ENCODE results near the gene SGK2. TPM values are rescaled to one million over a fixed set of nuclear protein-coding genes. Genes with fewer than 3 reads are reported as not detected.

SGK2 gene
- total RNA-seq, 4 donors from 2014 or later, result 5.5 to 22.4 (median 15.3) TPM

DNA sequence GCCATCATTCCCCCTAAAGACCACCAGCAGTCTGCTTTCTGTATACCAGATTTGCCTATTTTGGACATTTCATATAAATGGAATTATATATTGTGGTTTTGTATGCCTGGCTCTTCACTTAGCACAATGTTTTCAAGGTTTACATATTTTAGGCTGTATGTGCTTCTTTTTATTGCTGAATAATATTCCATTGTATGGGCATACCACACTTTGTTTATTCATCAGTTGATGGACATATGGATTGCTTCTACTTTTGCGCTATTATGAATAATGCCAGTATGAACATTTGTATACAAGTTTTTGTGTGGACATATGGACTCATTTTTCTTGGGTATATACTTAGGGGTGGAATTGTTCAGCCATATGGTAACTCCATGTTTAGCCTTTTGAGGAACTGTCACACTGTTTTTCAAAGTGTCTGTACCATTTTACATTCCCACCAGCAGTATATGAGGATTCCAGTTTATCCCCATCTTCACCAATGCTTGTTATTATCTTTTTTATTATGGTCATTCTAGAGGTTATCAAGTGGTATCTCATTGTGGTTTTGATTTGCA lies 38.7 kb upstream of the SGK2 start:
- TF ChIP-seq, protein P1, sequence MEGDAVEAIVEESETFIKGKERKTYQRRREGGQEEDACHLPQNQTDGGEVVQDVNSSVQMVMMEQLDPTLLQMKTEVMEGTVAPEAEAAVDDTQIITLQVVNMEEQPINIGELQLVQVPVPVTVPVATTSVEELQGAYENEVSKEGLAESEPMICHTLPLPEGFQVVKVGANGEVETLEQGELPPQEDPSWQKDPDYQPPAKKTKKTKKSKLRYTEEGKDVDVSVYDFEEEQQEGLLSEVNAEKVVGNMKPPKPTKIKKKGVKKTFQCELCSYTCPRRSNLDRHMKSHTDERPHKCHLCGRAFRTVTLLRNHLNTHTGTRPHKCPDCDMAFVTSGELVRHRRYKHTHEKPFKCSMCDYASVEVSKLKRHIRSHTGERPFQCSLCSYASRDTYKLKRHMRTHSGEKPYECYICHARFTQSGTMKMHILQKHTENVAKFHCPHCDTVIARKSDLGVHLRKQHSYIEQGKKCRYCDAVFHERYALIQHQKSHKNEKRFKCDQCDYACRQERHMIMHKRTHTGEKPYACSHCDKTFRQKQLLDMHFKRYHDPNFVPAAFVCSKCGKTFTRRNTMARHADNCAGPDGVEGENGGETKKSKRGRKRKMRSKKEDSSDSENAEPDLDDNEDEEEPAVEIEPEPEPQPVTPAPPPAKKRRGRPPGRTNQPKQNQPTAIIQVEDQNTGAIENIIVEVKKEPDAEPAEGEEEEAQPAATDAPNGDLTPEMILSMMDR (IDR thresholded peaks at IDR 0.05; ENCODE audit: low read depth), result no peak

- TF ChIP-seq, protein P1 (IDR thresholded peaks at IDR 0.05; ENCODE audit: low read depth), result no peak
Observed at GRCh38 chr20:43525021-43525420, 33.8 kb upstream of the SGK2 start.

GRCh38 chr20:43528258-43528875 lies 30.5 kb upstream of the SGK2 start:
- TF ChIP-seq, protein P1 (IDR thresholded peaks at IDR 0.05; ENCODE audit: low read depth), result no peak

DNA sequence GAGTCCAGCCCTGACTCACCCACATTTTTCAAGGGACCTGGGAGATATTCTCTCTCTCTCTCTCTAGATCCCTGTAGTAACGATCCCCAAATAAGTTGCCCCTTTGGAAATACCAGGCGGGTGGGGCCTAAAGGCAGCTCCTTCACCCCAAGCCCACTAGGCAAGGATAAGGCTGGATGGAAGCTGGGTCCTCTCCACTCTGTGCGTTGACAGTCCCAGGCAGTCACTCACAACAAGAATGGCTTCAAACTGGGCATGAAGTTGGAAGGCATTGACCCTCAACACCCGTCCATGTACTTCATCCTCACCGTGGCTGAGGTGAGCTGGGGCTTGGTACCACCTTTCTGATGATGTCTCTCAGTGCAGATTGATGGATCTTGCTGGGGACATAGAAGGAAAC lies 29.8 kb upstream of the SGK2 start:
- TF ChIP-seq, protein P1 (IDR thresholded peaks at IDR 0.05; ENCODE audit: low read depth), result no peak

DNA sequence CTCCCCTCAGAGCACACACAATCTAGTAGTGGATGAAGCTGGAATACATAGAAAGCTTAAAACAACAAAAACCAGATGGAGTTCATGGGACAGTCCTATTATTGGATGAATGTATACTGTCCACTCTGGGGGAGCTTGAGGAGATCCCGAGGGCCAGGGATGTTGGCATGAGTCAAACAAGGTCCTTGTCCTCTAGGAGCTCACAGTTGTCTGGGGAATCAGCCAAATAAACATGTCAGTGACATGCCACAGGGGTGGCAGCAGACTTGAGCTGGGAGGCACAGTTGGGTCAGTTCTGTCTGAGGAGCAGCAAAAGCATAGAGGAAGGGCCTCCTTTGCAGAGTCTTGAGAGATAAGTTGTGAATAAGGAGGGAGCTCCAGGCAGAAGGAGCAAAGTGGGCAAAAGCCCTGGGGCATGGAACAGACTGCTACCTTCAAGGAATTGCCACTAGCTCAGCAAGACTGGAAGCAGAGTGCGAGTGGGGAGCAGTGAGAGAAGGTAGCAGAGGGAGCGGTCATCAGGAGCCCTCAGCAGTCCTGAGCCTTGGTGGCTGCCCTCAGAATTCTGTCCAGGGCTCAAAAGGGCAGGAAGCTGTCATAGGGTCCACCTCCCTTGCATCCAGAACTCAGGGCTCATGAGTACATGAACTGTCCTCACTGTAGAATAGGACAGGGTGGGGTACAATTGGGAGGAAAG lies 29.2 kb upstream of the SGK2 start:
- TF ChIP-seq, protein P1 (IDR thresholded peaks at IDR 0.05; ENCODE audit: low read depth), result no peak

DNA sequence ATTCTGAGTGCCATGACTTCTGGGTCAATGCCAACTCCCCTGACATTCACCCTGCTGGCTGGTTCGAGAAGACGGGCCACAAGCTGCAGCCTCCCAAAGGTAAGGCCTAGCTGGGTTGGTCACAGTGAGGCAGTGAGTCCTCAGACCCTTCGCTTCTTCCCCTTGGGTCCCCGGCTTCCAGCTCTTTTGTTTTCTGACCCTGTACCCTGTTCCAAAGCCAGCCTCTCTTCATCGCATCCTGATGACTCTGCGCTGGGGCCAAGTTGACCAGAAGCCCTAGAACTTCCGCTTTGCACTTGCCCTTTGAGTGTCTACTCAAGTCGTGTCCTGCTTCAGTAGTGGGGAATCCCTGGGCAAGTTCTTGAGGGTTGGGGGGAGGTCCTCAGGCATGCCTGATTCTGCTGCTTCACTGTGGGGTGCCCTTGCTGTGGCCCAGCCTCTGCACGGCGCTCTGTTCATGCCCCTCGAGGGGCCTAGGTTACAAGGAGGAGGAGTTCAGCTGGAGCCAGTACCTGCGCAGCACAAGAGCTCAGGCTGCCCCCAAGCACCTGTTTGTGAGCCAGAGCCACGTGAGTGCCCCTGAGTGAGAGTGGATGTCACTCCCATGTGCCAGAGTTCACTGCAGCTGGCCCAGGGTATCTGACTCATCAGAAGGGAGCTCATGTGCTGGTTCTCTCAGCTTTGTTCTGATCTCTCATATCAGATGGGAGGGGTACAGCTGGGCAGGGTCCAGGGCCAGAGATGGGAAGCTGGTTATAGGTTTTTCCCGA lies 28.3 kb upstream of the SGK2 start:
- TF ChIP-seq, protein P1 (IDR thresholded peaks at IDR 0.05; ENCODE audit: low read depth), result no peak

GRCh38 chr20:43531091-43531443 lies 27.8 kb upstream of the SGK2 start:
- TF ChIP-seq, protein P1 (IDR thresholded peaks at IDR 0.05; ENCODE audit: low read depth), result no peak

Data from subcutaneous adipose tissue (tissue), 4 donors.